ENCODE results near the gene AJAP1. TPM values are rescaled to one million over a fixed set of nuclear protein-coding genes. Genes with fewer than 3 reads are reported as not detected.

Gene AJAP1
- total and polyA plus RNA-seq, 2 experiments from 2014 or later, result 0.13 to 0.64 TPM

DNA sequence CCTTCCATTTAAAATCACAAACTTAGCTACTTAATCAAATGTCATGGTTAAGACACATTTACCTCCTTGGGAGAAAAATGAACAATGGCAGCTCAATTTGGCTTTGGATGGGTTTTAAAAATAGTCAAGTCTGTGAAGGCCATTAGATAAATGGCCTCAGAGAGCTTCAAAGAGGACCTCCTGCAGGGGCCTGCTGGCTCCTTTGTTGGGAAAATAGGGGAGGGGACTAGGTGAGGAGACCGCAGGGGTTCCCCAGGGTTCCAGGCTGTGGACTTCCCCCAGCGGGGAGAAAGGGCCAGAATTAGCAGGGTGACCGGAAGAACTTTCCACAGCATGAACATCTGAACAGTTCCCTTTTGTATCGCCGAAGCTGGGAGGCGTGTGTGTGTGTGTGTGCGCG, 3.4 kb upstream of the AJAP1 start:
- Histone ChIP-seq H3K4me1 (ENCODE audit: insufficient read depth) (peaks cover 5% of the 10 kb centered on the region), H3K79me2 (no peaks in the 10 kb centered on the region), H3K27ac (no peak overlapping the region), H3K9me3 (ENCODE audit: low read depth) (no peaks in the 10 kb centered on the region), H3K4me3 (no peak overlapping the region), H3K36me3 (replicated peaks; ENCODE audit: insufficient read depth, low read depth) (no peaks in the 10 kb centered on the region), H3K27me3 (peaks cover 48% of the 10 kb centered on the region), H3K4me2 (no peak overlapping the region), H4K20me1 (ENCODE audit: insufficient read depth, poor library complexity, severe bottlenecking) (no peaks in the 10 kb centered on the region), H2AFZ (no peak overlapping the region), H3K9me2 (replicated peaks; ENCODE audit: insufficient read depth) (no peaks in the 10 kb centered on the region)
- TF ChIP-seq EZH2phosphoT487 (IDR thresholded peaks at IDR 0.05; ENCODE audit: low read depth, severe bottlenecking, unreplicated experiment), result no peak
- no peak for DNase-seq (ENCODE audit: low spot score)
- WGBS (ENCODE audit: low lambda C conversion rate, missing lambda C conversion rate), result 59% methylated on average over 8 of the region's 8 CpGs

DNA sequence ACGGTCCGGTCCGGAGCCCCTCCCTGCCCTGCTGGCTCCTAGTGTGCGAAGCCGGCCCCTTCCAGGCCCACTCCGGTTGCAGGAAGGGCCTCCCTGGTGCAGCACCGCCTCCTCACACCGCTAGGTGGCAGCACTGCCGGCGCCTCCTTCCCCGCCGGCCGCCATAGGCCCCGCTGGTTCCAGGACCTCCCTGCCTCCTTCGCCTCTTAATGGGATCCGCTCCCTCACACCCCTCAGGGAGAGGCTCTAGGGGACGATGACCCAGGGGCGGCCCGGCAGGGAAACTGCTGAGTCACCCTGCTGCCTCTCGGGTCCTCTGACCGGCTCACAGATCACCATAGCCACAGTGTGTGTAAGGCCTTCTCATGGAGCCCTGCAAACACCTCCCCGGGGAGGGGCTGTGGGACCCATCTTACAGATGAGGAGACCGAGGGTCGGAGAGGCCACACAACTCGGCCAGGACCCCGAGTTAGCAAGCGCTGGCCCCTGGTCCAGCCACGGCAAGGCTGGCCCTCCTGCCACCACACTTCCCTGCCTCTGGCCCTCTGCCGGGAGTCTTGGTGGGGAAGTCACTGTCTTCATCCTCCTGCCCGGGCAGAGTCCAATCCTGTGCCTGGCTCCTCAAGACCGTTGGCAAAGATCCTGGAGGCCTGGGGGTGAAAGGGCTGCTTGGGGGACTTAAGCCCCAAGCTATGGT, 1.6 kb upstream of the AJAP1 start:
- H3K4me1 ChIP-seq (ENCODE audit: insufficient read depth), result peaks cover 5% of the 10 kb centered on the region
- H2AFZ ChIP-seq, result peak overlapping the region; percentile 71
- no peaks in the 10 kb centered on the region for H3K9me3 ChIP-seq (ENCODE audit: low read depth)
- 23% methylated on average over 31 of the region's 31 CpGs for WGBS (ENCODE audit: low lambda C conversion rate, missing lambda C conversion rate)
- no peaks in the 10 kb centered on the region for H4K20me1 ChIP-seq (ENCODE audit: insufficient read depth, poor library complexity, severe bottlenecking)
- peaks cover 65% of the 10 kb centered on the region for H3K27me3 ChIP-seq
- no peak overlapping the region for H3K27ac ChIP-seq
- no peaks in the 10 kb centered on the region for H3K9me2 ChIP-seq (replicated peaks; ENCODE audit: insufficient read depth)
- TF ChIP-seq, protein P1, sequence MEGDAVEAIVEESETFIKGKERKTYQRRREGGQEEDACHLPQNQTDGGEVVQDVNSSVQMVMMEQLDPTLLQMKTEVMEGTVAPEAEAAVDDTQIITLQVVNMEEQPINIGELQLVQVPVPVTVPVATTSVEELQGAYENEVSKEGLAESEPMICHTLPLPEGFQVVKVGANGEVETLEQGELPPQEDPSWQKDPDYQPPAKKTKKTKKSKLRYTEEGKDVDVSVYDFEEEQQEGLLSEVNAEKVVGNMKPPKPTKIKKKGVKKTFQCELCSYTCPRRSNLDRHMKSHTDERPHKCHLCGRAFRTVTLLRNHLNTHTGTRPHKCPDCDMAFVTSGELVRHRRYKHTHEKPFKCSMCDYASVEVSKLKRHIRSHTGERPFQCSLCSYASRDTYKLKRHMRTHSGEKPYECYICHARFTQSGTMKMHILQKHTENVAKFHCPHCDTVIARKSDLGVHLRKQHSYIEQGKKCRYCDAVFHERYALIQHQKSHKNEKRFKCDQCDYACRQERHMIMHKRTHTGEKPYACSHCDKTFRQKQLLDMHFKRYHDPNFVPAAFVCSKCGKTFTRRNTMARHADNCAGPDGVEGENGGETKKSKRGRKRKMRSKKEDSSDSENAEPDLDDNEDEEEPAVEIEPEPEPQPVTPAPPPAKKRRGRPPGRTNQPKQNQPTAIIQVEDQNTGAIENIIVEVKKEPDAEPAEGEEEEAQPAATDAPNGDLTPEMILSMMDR (IDR thresholded peaks at IDR 0.05; ENCODE audit: poor library complexity), result peak; percentile 89
- no peak for TF ChIP-seq EZH2 (IDR thresholded peaks at IDR 0.05; ENCODE audit: borderline replicate concordance)
- H3K4me2 ChIP-seq, result peak overlapping the region; percentile 66
- no peak overlapping the region for H3K4me3 ChIP-seq
- H3K79me2 ChIP-seq, result no peaks in the 10 kb centered on the region
- H3K36me3 ChIP-seq (replicated peaks; ENCODE audit: insufficient read depth, low read depth), result no peaks in the 10 kb centered on the region
- peak; percentile 75 for DNase-seq (ENCODE audit: low spot score)

DNA sequence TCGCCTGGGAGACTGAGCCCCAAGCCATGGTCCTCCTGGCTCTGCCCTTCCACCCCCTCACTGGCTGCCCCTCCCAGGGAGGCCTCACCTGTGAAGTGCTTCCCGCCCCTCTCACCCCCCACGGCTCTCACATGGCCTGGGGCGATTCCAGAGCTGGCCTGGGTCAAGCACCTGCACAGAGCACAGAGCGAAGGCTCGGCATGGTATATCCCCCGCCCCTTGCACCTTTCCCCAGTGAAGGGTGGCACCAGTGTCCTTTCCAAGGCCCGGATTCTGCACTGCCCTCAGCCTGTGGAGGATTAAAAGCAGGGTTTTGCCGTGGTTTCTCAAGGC, 1.1 kb upstream of the AJAP1 start:
- Histone ChIP-seq H3K9me3 (ENCODE audit: low read depth) (no peaks in the 10 kb centered on the region), H3K79me2 (no peaks in the 10 kb centered on the region), H3K4me1 (ENCODE audit: insufficient read depth) (peaks cover 5% of the 10 kb centered on the region), H3K4me2 (no peak overlapping the region), H3K27me3 (peaks cover 70% of the 10 kb centered on the region), H2AFZ (no peak overlapping the region), H3K36me3 (replicated peaks; ENCODE audit: insufficient read depth, low read depth) (no peaks in the 10 kb centered on the region), H3K27ac (no peak overlapping the region), H3K9me2 (replicated peaks; ENCODE audit: insufficient read depth) (no peaks in the 10 kb centered on the region), H4K20me1 (ENCODE audit: insufficient read depth, poor library complexity, severe bottlenecking) (no peaks in the 10 kb centered on the region), H3K4me3 (no peak overlapping the region)
- WGBS (ENCODE audit: low lambda C conversion rate, missing lambda C conversion rate), result 26% methylated on average over 7 of the region's 9 CpGs
- TF ChIP-seq EZH2 (IDR thresholded peaks at IDR 0.05; ENCODE audit: borderline replicate concordance), result no peak
- TF ChIP-seq, protein P1 (IDR thresholded peaks at IDR 0.05; ENCODE audit: poor library complexity), result no peak
- TF ChIP-seq EZH2phosphoT487 (IDR thresholded peaks at IDR 0.05; ENCODE audit: low read depth, severe bottlenecking, unreplicated experiment), result no peak
- DNase-seq (ENCODE audit: low spot score), result no peak

DNA sequence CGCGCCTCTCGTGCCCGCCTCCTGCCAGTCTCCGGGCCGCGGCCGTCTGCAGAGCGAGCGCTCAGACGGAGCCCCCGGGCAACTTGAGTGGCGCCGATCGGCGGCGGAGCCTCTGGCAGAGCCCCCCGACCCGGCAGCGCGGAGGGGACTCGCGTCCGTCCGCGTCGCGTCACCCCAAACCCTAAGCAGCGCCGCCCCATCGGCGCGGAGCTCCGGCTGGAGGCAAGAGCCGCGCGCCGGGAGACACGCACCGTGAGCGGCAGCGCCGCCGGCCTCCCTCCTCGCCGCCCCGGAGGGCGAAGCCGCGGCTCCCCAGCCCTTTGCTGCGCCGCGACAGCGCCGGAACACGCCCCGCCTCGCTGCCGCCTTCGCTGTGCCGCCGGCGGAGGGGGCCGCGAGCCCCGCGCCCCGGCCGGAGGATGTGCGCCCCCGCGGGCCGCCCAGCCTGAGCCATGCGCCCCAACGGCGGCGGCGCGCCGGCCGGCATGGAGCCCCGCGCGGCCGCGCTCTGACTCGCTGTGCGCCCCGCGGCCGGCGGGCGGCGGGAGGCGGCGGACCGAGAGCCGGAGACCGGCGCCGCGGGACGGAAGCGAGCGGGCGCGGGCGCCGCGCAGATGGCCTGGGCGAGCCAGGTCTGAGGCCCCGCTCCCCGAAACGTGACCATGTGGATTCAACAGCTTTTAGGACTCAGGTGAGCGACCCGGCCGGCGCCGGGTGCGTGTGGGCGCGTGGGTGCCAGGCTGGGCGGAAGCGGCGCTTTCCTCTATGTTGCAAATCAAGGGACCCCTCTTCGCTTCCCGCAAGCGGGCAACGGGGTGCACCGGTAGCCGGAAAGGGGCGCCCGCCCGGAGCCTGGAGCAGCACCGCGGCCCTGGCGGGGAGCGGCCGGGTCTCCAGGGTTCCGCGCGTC, 610 bp downstream of the AJAP1 start:
- H3K4me3 ChIP-seq, result no peak overlapping the region
- peaks cover 5% of the 10 kb centered on the region for H3K4me1 ChIP-seq (ENCODE audit: insufficient read depth)
- H3K4me2 ChIP-seq, result peak overlapping the region; percentile 80
- H3K36me3 ChIP-seq (replicated peaks; ENCODE audit: insufficient read depth, low read depth), result no peaks in the 10 kb centered on the region
- no peaks in the 10 kb centered on the region for H3K79me2 ChIP-seq
- peaks cover 82% of the 10 kb centered on the region for H3K27me3 ChIP-seq
- no peak overlapping the region for H2AFZ ChIP-seq
- under 1% methylated on average over 72 of the region's 142 CpGs for WGBS (ENCODE audit: low lambda C conversion rate, missing lambda C conversion rate)
- H3K27ac ChIP-seq, result no peak overlapping the region
- no peaks in the 10 kb centered on the region for H4K20me1 ChIP-seq (ENCODE audit: insufficient read depth, poor library complexity, severe bottlenecking)
- no peaks in the 10 kb centered on the region for H3K9me2 ChIP-seq (replicated peaks; ENCODE audit: insufficient read depth)
- TF ChIP-seq EZH2 (IDR thresholded peaks at IDR 0.05; ENCODE audit: borderline replicate concordance), result peak; percentile 53
- TF ChIP-seq, protein P1 (IDR thresholded peaks at IDR 0.05; ENCODE audit: poor library complexity), result no peak
- H3K9me3 ChIP-seq (ENCODE audit: low read depth), result no peaks in the 10 kb centered on the region
- DNase-seq (ENCODE audit: low spot score), result peak; percentile 37
